Tibial artery (tissue), 4 donors: ENCODE results near the gene NEU4.

ENCODE experiments used
- DNase-seq, 2 donors: peaks; one replicate each; pipeline ENCODE4 v3.0.0-alpha.2; 2019
- H3K27ac ChIP-seq, 2 donors: fragments of 200-600 bp; sonication (generic) in 1 of 2; 1 replicate in 1 of 2; 2 replicates in 1 of 2; pipeline ENCODE4 v1.5.1; 2018 to 2019; ENCODE audit warnings: mild to moderate bottlenecking in 1 of 2
- H3K27me3 ChIP-seq, 2 donors: fragments of 200-600 bp; sonication (generic) in 1 of 2; one replicate each; pipeline versions ENCODE4 v1.5.1 to v1.6.0; 2016 to 2019
- H3K36me3 ChIP-seq, 3 donors: fragments of 200-600 bp; sonication (generic) in 2 of 3; one replicate each; pipeline ENCODE4 v1.5.1; 2016 to 2019; ENCODE audit warnings: mild to moderate bottlenecking in 2 of 3
- H3K4me1 ChIP-seq, 4 donors: fragments of 200-600 bp; sonication (generic) in 2 of 4; 1 replicate in 3 of 4; 2 replicates in 1 of 4; pipeline ENCODE4 v1.5.1; 2016 to 2019
- H3K4me3 ChIP-seq, 2 donors: fragments of 200-600 bp; sonication (generic) in 1 of 2; 1 replicate in 1 of 2; 2 replicates in 1 of 2; pipeline ENCODE4 v1.5.1; 2018 to 2019; ENCODE audit warnings: mild to moderate bottlenecking in 2 of 2
- H3K9me3 ChIP-seq, 3 donors: fragments of 200-600 bp; sonication (generic) in 1 of 3; one replicate each; pipeline ENCODE4 v1.5.1; 2016 to 2019
- CTCF ChIP-seq, 2 experiments: fragments of 200-600 bp in 1 of 2; fragments of 450-650 bp in 1 of 2; IDR thresholded peaks; one replicate each; pipeline ENCODE4 v1.5.1; 2017 to 2019; ENCODE audit warnings: antibody characterized with exemption in 2 of 2, mild to moderate bottlenecking in 1 of 2, moderate library complexity in 1 of 2
- intact Hi-C: fragments of 100-400 bp; cut with DNase I; formaldehyde crosslinking; loops from one replicate; pipeline ENCODE4 v1.15.0; 2023; ENCODE audit warnings: low total_unique reads

The NEU4 gene

GRCh38 chr2:241864168-241864849 is 55.3 kb downstream of the NEU4 start:
- DNase-seq, result no peak
- Histone ChIP-seq H3K27me3 (peaks cover 0 to 91% of the 10 kb centered on the region in 2 donors), H3K27ac (no peak overlapping the region), H3K4me1 (peaks cover 0 to 17% (median 8%) of the 10 kb centered on the region in 4 donors), H3K4me3 (no peak overlapping the region), H3K9me3 (no peaks in the 10 kb centered on the region), H3K36me3 (no peaks in the 10 kb centered on the region)
- TF ChIP-seq CTCF (IDR thresholded peaks at IDR 0.05), result no peak
- intact Hi-C loops, result no loop called here

- intact Hi-C loops, result no loop called here
- TF ChIP-seq CTCF (IDR thresholded peaks at IDR 0.05), result no peak
- no peak overlapping the region for H3K4me3 ChIP-seq
- no peak for DNase-seq
- H3K27me3 ChIP-seq, result peaks cover 0 to 94% of the 10 kb centered on the region in 2 donors
- no peaks in the 10 kb centered on the region for H3K36me3 ChIP-seq
- H3K9me3 ChIP-seq, result no peaks in the 10 kb centered on the region
- no peak overlapping the region for H3K27ac ChIP-seq
- H3K4me1 ChIP-seq, result peaks cover 0 to 11% (median 5%) of the 10 kb centered on the region in 4 donors
Observed at GRCh38 chr2:241864850-241865213, 55.8 kb downstream of the NEU4 start.

- Histone ChIP-seq H3K27ac (no peak overlapping the region), H3K4me1 (peaks cover 0 to 8% (median 2%) of the 10 kb centered on the region in 4 donors), H3K9me3 (no peaks in the 10 kb centered on the region), H3K36me3 (no peaks in the 10 kb centered on the region), H3K27me3 (peaks cover 0 to 94% of the 10 kb centered on the region in 2 donors), H3K4me3 (no peak overlapping the region)
- no peak for DNase-seq
- no peak for TF ChIP-seq CTCF (IDR thresholded peaks at IDR 0.05)
- intact Hi-C loops, result no loop called here
Observed at GRCh38 chr2:241865416-241865956, 56.5 kb downstream of the NEU4 start.

- H3K27ac ChIP-seq, result no peak overlapping the region
- H3K4me1 ChIP-seq, result peaks cover 0 to 8% (median 2%) of the 10 kb centered on the region in 4 donors
- TF ChIP-seq CTCF (IDR thresholded peaks at IDR 0.05), result no peak
- peaks cover 0 to 96% of the 10 kb centered on the region in 2 donors for H3K27me3 ChIP-seq
- H3K4me3 ChIP-seq, result no peak overlapping the region
- no peaks in the 10 kb centered on the region for H3K36me3 ChIP-seq
- DNase-seq, result no peak
- no peaks in the 10 kb centered on the region for H3K9me3 ChIP-seq
- intact Hi-C loops, result no loop called here
Observed at GRCh38 chr2:241865957-241866789, 57.2 kb downstream of the NEU4 start.
